Endodermal cell (in vitro differentiated cells): ENCODE measurements around the gene EIF3I. TPM values are rescaled to one million over a fixed set of nuclear protein-coding genes. Genes with fewer than 3 reads are reported as not detected.

Experiments used
- DNase-seq: peaks from one replicate; pipeline ENCODE4 v3.0.0-alpha.2; 2017
- H3K27ac ChIP-seq: 2 replicates; pipeline ENCODE4 v1.5.1; 2013; ENCODE audit warnings: mild to moderate bottlenecking, low read depth, low read length, moderate library complexity
- H3K27me3 ChIP-seq: 2 replicates; pipeline ENCODE4 v1.6.1; 2013; ENCODE audit warnings: mild to moderate bottlenecking, low read length, moderate library complexity; ENCODE audit not compliant: insufficient read depth, control insufficient read depth, poor library complexity, severe bottlenecking
- H3K36me3 ChIP-seq: 2 replicates; pipeline ENCODE4 v1.7.0; 2013; ENCODE audit warnings: mild to moderate bottlenecking, low read length, moderate library complexity; ENCODE audit not compliant: control insufficient read depth, insufficient read depth
- H3K4me1 ChIP-seq: one replicate; pipeline ENCODE4 v1.7.0; 2013; ENCODE audit warnings: low read length; ENCODE audit not compliant: control insufficient read depth, insufficient read depth
- H3K4me3 ChIP-seq: 2 replicates; pipeline ENCODE4 v1.5.1; 2013; ENCODE audit warnings: mild to moderate bottlenecking, low read length, moderate library complexity
- H3K9ac ChIP-seq: 2 replicates; pipeline ENCODE4 v1.6.1; 2013; ENCODE audit warnings: mild to moderate bottlenecking, low read length, moderate library complexity; ENCODE audit not compliant: poor library complexity, severe bottlenecking; ENCODE audit errors: extremely low read depth
- H3K9me3 ChIP-seq: 2 replicates; pipeline ENCODE4 v1.6.1; 2013; ENCODE audit warnings: mild to moderate bottlenecking, low read length, moderate library complexity; ENCODE audit not compliant: control insufficient read depth
- H3K27ac Mint-ChIP-seq: 2 replicates; pipeline ENCODE4 v1.8.0; 2020; ENCODE audit warnings: mixed read lengths
- H3K27me3 Mint-ChIP-seq: 2 replicates; pipeline ENCODE4 v1.8.0; 2021; ENCODE audit warnings: mild to moderate bottlenecking, mixed read lengths; ENCODE audit not compliant: insufficient read depth
- H3K36me3 Mint-ChIP-seq: 2 replicates; pipeline ENCODE4 v1.8.0; 2020; ENCODE audit warnings: low read depth, mixed read lengths
- H3K4me1 Mint-ChIP-seq: 2 replicates; pipeline ENCODE4 v1.8.0; 2020; ENCODE audit warnings: mixed read lengths
- H3K4me3 Mint-ChIP-seq: 2 replicates; pipeline ENCODE4 v1.8.0; 2020; ENCODE audit warnings: mild to moderate bottlenecking, moderate library complexity, mixed read lengths
- H3K9me3 Mint-ChIP-seq: 2 replicates; pipeline ENCODE4 v1.8.0; 2020; ENCODE audit warnings: mild to moderate bottlenecking, mixed read lengths
- WGBS, 2 experiments: methylation state at CpG; one replicate each; pipeline versions ENCODE4 v1.1.5 to v1.1.7; 2013; ENCODE audit warnings: missing lambda C conversion rate in 2 of 2, mixed read lengths in 1 of 2; ENCODE audit not compliant: insufficient coverage in 1 of 2, insufficient read length in 1 of 2; 5-methylcytosine and 5-hydroxymethylcytosine counted together
- total RNA-seq, 2 donors: library from RNA; stranded (reverse); fragmentation: NEBNext Ultra II Directional in 1 of 2; extraction: Animal tissue kit (Norgen Biotek cat#: 25700) in 1 of 2; gene quantifications; 2 replicates in 1 of 2; 3 replicates in 1 of 2; pipeline ENCODE4 v1.2.1, GENCODE V29; 2021
- TF ChIP-seq, protein P1 (sequence below): fragments of 200-600 bp; sonication (generic); conservative IDR thresholded peaks from 2 replicates; pipeline ENCODE4 v1.5.0; 2021; ENCODE audit warnings: antibody characterized with exemption, mild to moderate bottlenecking

Gene EIF3I
- total RNA-seq, 2 donors from 2014 or later: 194 to 198 TPM

DNA sequence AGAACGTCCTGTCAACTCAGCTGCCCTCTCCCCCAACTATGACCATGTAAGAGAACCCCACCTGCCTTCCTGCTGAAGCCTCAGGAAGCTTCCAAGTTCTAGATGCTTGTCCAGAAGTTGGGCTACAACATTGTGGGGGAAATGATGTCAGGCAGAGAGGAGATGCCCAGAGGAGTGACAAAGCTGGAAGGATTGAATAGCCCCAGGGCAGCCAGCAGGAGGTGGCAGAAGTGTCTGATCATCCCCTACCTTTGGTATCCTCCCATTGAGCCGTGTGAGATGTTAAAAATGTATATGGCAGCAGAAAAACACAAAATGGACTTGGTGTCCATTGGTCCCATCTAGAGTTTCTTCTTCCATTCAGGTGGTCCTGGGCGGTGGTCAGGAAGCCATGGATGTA, 6.6 kb downstream of the EIF3I start:
- Histone ChIP-seq H3K36me3 (peaks cover 65% of the 10 kb centered on the region), H3K27me3 (no peaks in the 10 kb centered on the region), H3K9me3 (no peaks in the 10 kb centered on the region), H3K9ac (no peak overlapping the region), H3K27ac (no peak overlapping the region), H3K4me1 (no peaks in the 10 kb centered on the region), H3K4me3 (no peak overlapping the region)
- no peaks in the 10 kb centered on the region for H3K27me3 Mint-ChIP-seq
- WGBS, 2 experiments: 90 to 100% methylated on average over 2 to 3 of the region's 3 CpGs
- no peak overlapping the region for H3K4me3 Mint-ChIP-seq
- TF ChIP-seq, protein P1, sequence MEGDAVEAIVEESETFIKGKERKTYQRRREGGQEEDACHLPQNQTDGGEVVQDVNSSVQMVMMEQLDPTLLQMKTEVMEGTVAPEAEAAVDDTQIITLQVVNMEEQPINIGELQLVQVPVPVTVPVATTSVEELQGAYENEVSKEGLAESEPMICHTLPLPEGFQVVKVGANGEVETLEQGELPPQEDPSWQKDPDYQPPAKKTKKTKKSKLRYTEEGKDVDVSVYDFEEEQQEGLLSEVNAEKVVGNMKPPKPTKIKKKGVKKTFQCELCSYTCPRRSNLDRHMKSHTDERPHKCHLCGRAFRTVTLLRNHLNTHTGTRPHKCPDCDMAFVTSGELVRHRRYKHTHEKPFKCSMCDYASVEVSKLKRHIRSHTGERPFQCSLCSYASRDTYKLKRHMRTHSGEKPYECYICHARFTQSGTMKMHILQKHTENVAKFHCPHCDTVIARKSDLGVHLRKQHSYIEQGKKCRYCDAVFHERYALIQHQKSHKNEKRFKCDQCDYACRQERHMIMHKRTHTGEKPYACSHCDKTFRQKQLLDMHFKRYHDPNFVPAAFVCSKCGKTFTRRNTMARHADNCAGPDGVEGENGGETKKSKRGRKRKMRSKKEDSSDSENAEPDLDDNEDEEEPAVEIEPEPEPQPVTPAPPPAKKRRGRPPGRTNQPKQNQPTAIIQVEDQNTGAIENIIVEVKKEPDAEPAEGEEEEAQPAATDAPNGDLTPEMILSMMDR: no peak
- no peaks in the 10 kb centered on the region for H3K4me1 Mint-ChIP-seq
- DNase-seq: no peak
- H3K36me3 Mint-ChIP-seq: peaks cover 37% of the 10 kb centered on the region
- H3K9me3 Mint-ChIP-seq: no peaks in the 10 kb centered on the region
- H3K27ac Mint-ChIP-seq: no peak overlapping the region

DNA sequence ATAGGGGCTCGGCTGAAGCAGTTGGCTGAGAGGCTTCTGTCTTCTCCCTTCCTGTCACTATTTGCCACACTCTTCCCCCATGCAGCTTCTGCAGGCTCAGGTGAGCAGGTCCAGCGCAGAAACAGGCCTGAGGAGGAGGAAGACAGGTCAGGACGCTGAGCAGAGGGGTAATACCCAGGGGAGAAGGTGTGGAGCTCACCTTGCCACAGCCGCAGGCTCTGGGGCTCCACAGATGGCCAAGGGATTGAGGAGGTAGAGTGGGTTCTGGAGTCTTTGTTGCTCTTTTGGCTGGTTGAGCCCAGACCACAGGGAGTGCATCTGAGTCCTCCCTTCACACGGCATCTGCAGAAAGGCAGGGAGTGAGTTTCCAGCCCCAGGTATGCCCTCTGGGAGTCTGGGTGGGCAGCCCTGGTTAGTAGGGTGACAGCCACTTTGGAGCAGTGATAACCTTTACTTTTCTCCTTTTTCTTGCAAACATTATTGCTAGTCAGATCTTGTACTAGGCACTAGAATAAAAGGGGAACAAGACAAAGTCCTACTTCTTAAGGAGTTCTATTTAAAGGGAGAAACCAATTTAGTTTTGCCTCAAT, 9.7 kb downstream of the EIF3I start:
- Histone ChIP-seq H3K9ac (no peak overlapping the region), H3K9me3 (no peaks in the 10 kb centered on the region), H3K4me1 (no peaks in the 10 kb centered on the region), H3K4me3 (no peak overlapping the region), H3K27me3 (no peaks in the 10 kb centered on the region), H3K27ac (peak overlapping the region; percentile 54), H3K36me3 (peaks cover 41% of the 10 kb centered on the region)
- TF ChIP-seq, protein P1: no peak
- 90 to 93% methylated on average over 3 to 5 of the region's 5 CpGs for WGBS, 2 experiments
- Mint-ChIP-seq H3K4me1 (no peaks in the 10 kb centered on the region), H3K4me3 (no peak overlapping the region), H3K9me3 (no peaks in the 10 kb centered on the region), H3K27me3 (no peaks in the 10 kb centered on the region), H3K36me3 (peaks cover 24% of the 10 kb centered on the region), H3K27ac (no peak overlapping the region)
- DNase-seq: no peak

DNA sequence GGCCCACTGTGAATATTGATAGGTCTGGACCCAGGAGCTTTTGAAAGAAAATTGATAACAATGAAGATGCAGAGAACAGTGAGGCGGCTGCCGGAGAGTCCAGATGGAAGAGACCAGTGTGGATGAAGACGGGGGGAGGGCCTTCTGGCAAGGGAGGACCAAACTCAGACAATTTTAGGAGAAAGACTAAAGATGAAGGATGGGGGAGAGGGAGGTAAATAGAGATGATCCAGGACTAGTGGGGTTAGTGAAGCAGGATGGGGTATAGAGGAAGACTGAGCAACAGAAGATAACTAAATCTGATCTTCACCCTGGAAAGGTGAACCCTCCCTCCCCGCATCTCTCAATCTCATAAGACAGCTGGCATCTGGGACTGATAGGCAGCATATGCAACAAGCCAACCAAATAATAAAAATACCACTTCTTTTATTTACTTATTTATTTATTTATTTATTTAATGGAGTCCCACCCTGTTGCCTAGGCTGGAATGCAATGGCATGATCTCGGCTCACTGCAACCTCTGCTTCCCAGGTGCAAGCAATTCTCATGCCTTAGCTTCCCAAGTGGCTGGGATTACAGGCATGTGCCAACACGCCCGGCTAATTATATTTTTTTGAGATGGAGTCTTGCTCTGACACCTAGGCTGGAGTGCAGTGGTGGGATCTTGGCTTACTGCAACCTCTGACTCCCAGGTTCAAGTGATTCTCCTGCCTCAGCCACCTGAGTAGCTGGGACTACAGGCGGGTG, 10.5 kb downstream of the EIF3I start:
- no peak overlapping the region for H3K27ac Mint-ChIP-seq
- H3K27ac ChIP-seq: peak overlapping the region; percentile 54

More for the DNA sequence above, 10.5 kb downstream of the EIF3I start:
- Mint-ChIP-seq H3K36me3 (peaks cover 18% of the 10 kb centered on the region), H3K27me3 (no peaks in the 10 kb centered on the region), H3K4me1 (no peaks in the 10 kb centered on the region), H3K4me3 (no peak overlapping the region), H3K9me3 (no peaks in the 10 kb centered on the region)
- Histone ChIP-seq H3K4me1 (no peaks in the 10 kb centered on the region), H3K9ac (no peak overlapping the region), H3K9me3 (no peaks in the 10 kb centered on the region), H3K36me3 (peaks cover 35% of the 10 kb centered on the region), H3K4me3 (no peak overlapping the region), H3K27me3 (no peaks in the 10 kb centered on the region)
- WGBS, 2 experiments: 79 to 89% methylated on average over 4 to 8 of the region's 8 CpGs
- no peak for DNase-seq
- TF ChIP-seq, protein P1: no peak
